A673 (cell line): ENCODE data around the gene TUBA3D. TPM values are rescaled to one million over a fixed set of nuclear protein-coding genes. Genes with fewer than 3 reads are reported as not detected.
"Not testable (repeated sequence)": the region's sequence is repeated elsewhere in the genome, so short reads cannot be mapped to it uniquely, and the experiment has no call there.

ENCODE experiments used
- BruUV-seq: library from RNA; stranded (reverse); fragments of 400-500 nt; replicated peaks from 2 replicates; lab custom pipeline; 2021; lab: Mats Ljungman, UMichigan
- CTCF ChIA-PET: fragments of 300-600 bp; sonication (Branson Sonifier 250); formaldehyde crosslinking; loops from one replicate; lab custom pipeline; 2022; ENCODE audit warnings: antibody characterized with exemption; lab: Charles Lee
- POLR2A ChIA-PET: fragments of 300-600 bp; sonication (Branson Sonifier 250); formaldehyde crosslinking; loops from one replicate; lab custom pipeline; 2022; ENCODE audit warnings: antibody characterized with exemption; ENCODE audit not compliant: low non-redundant PET; lab: Charles Lee
- DNase-seq: peaks from one replicate; pipeline ENCODE4 v3.0.0-alpha.2; 2015; ENCODE audit warnings: low spot score
- H3K27ac ChIP-seq: fragments of 200-600 bp; sonication (generic); 2 replicates; pipeline ENCODE4 v1.5.1; 2016; ENCODE audit warnings: mixed run types, low read depth, mild to moderate bottlenecking, mixed read lengths, antibody characterized with exemption, low read length; ENCODE audit not compliant: poor library complexity, severe bottlenecking
- H3K27me3 ChIP-seq: fragments of 200-600 bp; sonication (generic); replicated peaks from 2 replicates; pipeline ENCODE4 v1.6.1; 2017; ENCODE audit warnings: mixed run types, low read depth, mild to moderate bottlenecking, mixed read lengths, antibody characterized with exemption, low read length; ENCODE audit not compliant: insufficient read depth, poor library complexity
- H3K36me3 ChIP-seq: fragments of 200-600 bp; sonication (generic); 2 replicates; pipeline ENCODE4 v1.6.1; 2016; ENCODE audit warnings: mixed run types, mild to moderate bottlenecking, mixed read lengths, antibody characterized with exemption, low read length; ENCODE audit not compliant: insufficient read depth, poor library complexity, severe bottlenecking
- H3K4me1 ChIP-seq: fragments of 200-600 bp; sonication (generic); 2 replicates; pipeline ENCODE4 v1.6.1; 2017; ENCODE audit warnings: mixed run types, mild to moderate bottlenecking, mixed read lengths, antibody characterized with exemption, low read length; ENCODE audit not compliant: insufficient read depth, poor library complexity, severe bottlenecking
- H3K4me3 ChIP-seq: fragments of 200-600 bp; sonication (generic); 2 replicates; pipeline ENCODE4 v1.5.1; 2016; ENCODE audit warnings: low read depth, mixed run types, mild to moderate bottlenecking, mixed read lengths, low read length; ENCODE audit not compliant: poor library complexity, severe bottlenecking
- H3K9me3 ChIP-seq: fragments of 200-600 bp; sonication (generic); 2 replicates; pipeline ENCODE4 v1.6.1; 2016; ENCODE audit warnings: mixed run types, low read depth, mild to moderate bottlenecking, mixed read lengths, antibody characterized with exemption, low read length; ENCODE audit not compliant: poor library complexity, severe bottlenecking
- intact Hi-C: fragments of 100-400 bp; cut with micrococcal nuclease; formaldehyde crosslinking; loops from one replicate; pipeline ENCODE4 v1.10.0; 2022; ENCODE audit not compliant: unreplicated experiment
- total RNA-seq: library from RNA; stranded (reverse); gene quantifications from 2 replicates; pipeline ENCODE4 v1.2.3, GENCODE V29; 2021

TUBA3D gene
- total RNA-seq, 1 experiment from 2014 or later = not detected

- H3K4me1 ChIP-seq, H3K36me3 ChIP-seq, H3K4me3 ChIP-seq, H3K27ac ChIP-seq, BruUV-seq, intact Hi-C loops, POLR2A ChIA-PET, H3K27me3 ChIP-seq, H3K9me3 ChIP-seq, DNase-seq, CTCF ChIA-PET: not testable (repeated sequence)
Measured at GRCh38 chr2:131478850-131479461, 3.0 kb downstream of the TUBA3D start.

GRCh38 chr2:131480351-131480750 lies 4.4 kb downstream of the TUBA3D start:
- H3K9me3 ChIP-seq, POLR2A ChIA-PET, CTCF ChIA-PET, intact Hi-C loops, H3K27ac ChIP-seq, BruUV-seq, DNase-seq, H3K27me3 ChIP-seq, H3K4me1 ChIP-seq, H3K36me3 ChIP-seq, H3K4me3 ChIP-seq: not testable (repeated sequence)

GRCh38 chr2:131482506-131483155 lies 6.7 kb downstream of the TUBA3D start:
- POLR2A ChIA-PET, CTCF ChIA-PET: not testable (repeated sequence)

GRCh38 chr2:131483981-131484820 lies 8.3 kb downstream of the TUBA3D start:
- DNase-seq, CTCF ChIA-PET, intact Hi-C loops, H3K4me1 ChIP-seq, H3K27ac ChIP-seq, H3K4me3 ChIP-seq, H3K9me3 ChIP-seq, H3K36me3 ChIP-seq, H3K27me3 ChIP-seq, BruUV-seq, POLR2A ChIA-PET: not testable (repeated sequence)

More at GRCh38 chr2:131482506-131483155, 6.7 kb downstream of the TUBA3D start:
- intact Hi-C loops, H3K4me3 ChIP-seq, H3K27ac ChIP-seq, H3K27me3 ChIP-seq, H3K4me1 ChIP-seq, H3K9me3 ChIP-seq, BruUV-seq, H3K36me3 ChIP-seq, DNase-seq: not testable (repeated sequence)

GRCh38 chr2:131484906-131485460 lies 9.1 kb downstream of the TUBA3D start:
- H3K27me3 ChIP-seq, DNase-seq, H3K36me3 ChIP-seq, H3K4me3 ChIP-seq, POLR2A ChIA-PET, BruUV-seq, H3K4me1 ChIP-seq, H3K27ac ChIP-seq, H3K9me3 ChIP-seq, CTCF ChIA-PET, intact Hi-C loops: not testable (repeated sequence)

- H3K4me1 ChIP-seq, H3K36me3 ChIP-seq, H3K9me3 ChIP-seq, H3K4me3 ChIP-seq, POLR2A ChIA-PET, H3K27ac ChIP-seq, DNase-seq, H3K27me3 ChIP-seq, CTCF ChIA-PET, intact Hi-C loops, BruUV-seq: not testable (repeated sequence)
Measured at GRCh38 chr2:131486201-131486902, 10.4 kb downstream of the TUBA3D start.
